Endothelial cell (in vitro differentiated cells): ENCODE measurements around the gene TNIK. TPM values are rescaled to one million over a fixed set of nuclear protein-coding genes. Genes with fewer than 3 reads are reported as not detected.

Source experiments
- DNase-seq: peaks from one replicate; pipeline ENCODE4 v3.0.0; 2021; ENCODE audit warnings: low spot score
- H3K27ac Mint-ChIP-seq: one replicate; pipeline ENCODE4 v1.8.0; 2021; ENCODE audit warnings: mixed read lengths, inconsistent platforms; ENCODE audit not compliant: unreplicated experiment
- H3K27me3 Mint-ChIP-seq: one replicate; pipeline ENCODE4 v1.8.0; 2021; ENCODE audit warnings: mild to moderate bottlenecking, moderate library complexity, mixed read lengths, inconsistent platforms; ENCODE audit not compliant: unreplicated experiment
- H3K36me3 Mint-ChIP-seq: one replicate; pipeline ENCODE4 v1.8.0; 2021; ENCODE audit warnings: mild to moderate bottlenecking, low read depth, mixed read lengths, inconsistent platforms; ENCODE audit not compliant: unreplicated experiment
- H3K4me1 Mint-ChIP-seq: one replicate; pipeline ENCODE4 v1.8.0; 2021; ENCODE audit warnings: mild to moderate bottlenecking, mixed read lengths, inconsistent platforms; ENCODE audit not compliant: unreplicated experiment
- H3K4me3 Mint-ChIP-seq: one replicate; pipeline ENCODE4 v1.8.0; 2021; ENCODE audit warnings: mild to moderate bottlenecking, mixed read lengths, inconsistent platforms; ENCODE audit not compliant: unreplicated experiment
- H3K9me3 Mint-ChIP-seq: one replicate; pipeline ENCODE4 v1.8.0; 2021; ENCODE audit warnings: mixed read lengths, inconsistent platforms; ENCODE audit not compliant: unreplicated experiment
- CTCF ChIP-seq: fragments of 200-600 bp; sonication (generic); IDR thresholded peaks from one replicate; pipeline ENCODE4 v1.5.0; 2021; ENCODE audit warnings: antibody characterized with exemption; ENCODE audit not compliant: unreplicated experiment
- total RNA-seq: library from RNA; stranded (reverse); fragmentation: NEBNext Ultra II Directional; extraction: Animal tissue kit (Norgen Biotek cat#: 25700); gene quantifications from one replicate; pipeline ENCODE4 v1.2.1, GENCODE V29; 2021; ENCODE audit not compliant: unreplicated experiment

The TNIK gene
- total RNA-seq, 1 donor from 2014 or later, result 67.0 TPM

GRCh38 chr3:171264758-171265157 is 195.4 kb downstream of the TNIK start:
- Mint-ChIP-seq H3K9me3 (no peaks in the 10 kb centered on the region), H3K4me1 (peaks cover 30% of the 10 kb centered on the region), H3K27ac (no peak overlapping the region), H3K4me3 (no peak overlapping the region), H3K27me3 (peaks cover 5% of the 10 kb centered on the region), H3K36me3 (peaks cover 9% of the 10 kb centered on the region)
- DNase-seq, result no peak
- TF ChIP-seq CTCF, result no peak

- peaks cover 20% of the 10 kb centered on the region for H3K4me1 Mint-ChIP-seq
- peaks cover 5% of the 10 kb centered on the region for H3K36me3 Mint-ChIP-seq
- DNase-seq, result no peak
- no peak for TF ChIP-seq CTCF
- no peak overlapping the region for H3K27ac Mint-ChIP-seq
- no peaks in the 10 kb centered on the region for H3K9me3 Mint-ChIP-seq
- no peak overlapping the region for H3K4me3 Mint-ChIP-seq
- peaks cover 8% of the 10 kb centered on the region for H3K27me3 Mint-ChIP-seq
Observed at GRCh38 chr3:171262431-171262830, 197.8 kb downstream of the TNIK start.

- peaks cover 8% of the 10 kb centered on the region for H3K27me3 Mint-ChIP-seq
- no peak for TF ChIP-seq CTCF
- H3K36me3 Mint-ChIP-seq, result peaks cover 5% of the 10 kb centered on the region
- H3K27ac Mint-ChIP-seq, result no peak overlapping the region
- H3K9me3 Mint-ChIP-seq, result no peaks in the 10 kb centered on the region
- no peak overlapping the region for H3K4me3 Mint-ChIP-seq
- DNase-seq, result no peak
- peaks cover 17% of the 10 kb centered on the region for H3K4me1 Mint-ChIP-seq
Observed at GRCh38 chr3:171261487-171261886, 198.7 kb downstream of the TNIK start.

- H3K36me3 Mint-ChIP-seq, result peaks cover 5% of the 10 kb centered on the region
- DNase-seq, result no peak
- peaks cover 12% of the 10 kb centered on the region for H3K4me1 Mint-ChIP-seq
- TF ChIP-seq CTCF, result no peak
- H3K27ac Mint-ChIP-seq, result no peak overlapping the region
- no peak overlapping the region for H3K4me3 Mint-ChIP-seq
- H3K9me3 Mint-ChIP-seq, result no peaks in the 10 kb centered on the region
- H3K27me3 Mint-ChIP-seq, result peaks cover 8% of the 10 kb centered on the region
Observed at GRCh38 chr3:171260899-171261298, 199.3 kb downstream of the TNIK start.

GRCh38 chr3:171260466-171260865 is 199.7 kb downstream of the TNIK start:
- no peak for TF ChIP-seq CTCF
- Mint-ChIP-seq H3K4me3 (no peak overlapping the region), H3K4me1 (peaks cover 8% of the 10 kb centered on the region), H3K36me3 (peaks cover 5% of the 10 kb centered on the region), H3K27me3 (peaks cover 8% of the 10 kb centered on the region), H3K27ac (no peak overlapping the region), H3K9me3 (no peaks in the 10 kb centered on the region)
- DNase-seq, result no peak
